ENCODE measurements around the gene ANKRD17.

- TF ChIP-seq CTCF (IDR thresholded peaks at IDR 0.05; ENCODE audit: low read length): no peak
- TF ChIP-seq EZH2 (IDR thresholded peaks at IDR 0.05; ENCODE audit: borderline replicate concordance, low read length): no peak
Measured at GRCh38 chr4:73055241-73055897, 203.2 kb downstream of the ANKRD17 start.

Data from OCI-LY1 (cell line).